ENCODE data around the gene MCM10.

The MCM10 gene

DNA sequence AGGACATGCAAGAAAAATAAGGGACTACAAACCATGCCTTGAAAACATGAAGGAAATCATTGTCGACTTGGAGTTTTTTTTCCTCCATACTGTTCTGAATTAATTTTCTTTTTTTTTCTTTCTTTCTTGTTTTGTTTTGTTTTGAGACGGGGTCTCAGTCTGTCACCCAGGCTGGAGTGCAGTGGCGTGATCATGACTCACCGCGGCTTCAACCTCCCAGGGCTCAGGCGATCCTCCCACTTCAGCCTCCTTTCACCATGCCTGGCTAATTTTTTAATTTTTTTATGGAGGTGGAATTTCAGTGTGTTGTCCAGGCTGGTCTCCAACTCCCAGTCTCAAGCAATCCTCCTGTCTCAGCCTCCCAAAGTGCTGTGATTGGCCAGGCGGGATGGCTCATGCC, 61.2 kb downstream of the MCM10 start:
- Histone ChIP-seq H3K4me2 (ENCODE audit: low read length) (no peak overlapping the region), H3K9me2 (replicated peaks; ENCODE audit: control insufficient read depth, low read length) (no peaks in the 10 kb centered on the region), H3K4me1 (ENCODE audit: control insufficient read depth, low read length) (peaks cover 10% of the 10 kb centered on the region), H3K79me2 (ENCODE audit: control insufficient read depth, low read length) (no peaks in the 10 kb centered on the region), H3K27me3 (ENCODE audit: control insufficient read depth, low read length) (no peaks in the 10 kb centered on the region), H3K9me3 (ENCODE audit: control insufficient read depth, insufficient read depth, low read length) (no peaks in the 10 kb centered on the region), H3K36me3 (ENCODE audit: control insufficient read depth, low read length) (no peaks in the 10 kb centered on the region), H3K4me3 (ENCODE audit: low read length) (no peak overlapping the region), H4K20me1 (ENCODE audit: control insufficient read depth, insufficient read depth, low read depth, low read length) (no peaks in the 10 kb centered on the region), H3K27ac (ENCODE audit: low read depth, low read length) (no peak overlapping the region), H3F3A (ENCODE audit: control insufficient read depth, insufficient read depth) (peaks cover 3% of the 10 kb centered on the region; the same call in 1 of the 2 replicates)
- TF ChIP-seq, protein P1, sequence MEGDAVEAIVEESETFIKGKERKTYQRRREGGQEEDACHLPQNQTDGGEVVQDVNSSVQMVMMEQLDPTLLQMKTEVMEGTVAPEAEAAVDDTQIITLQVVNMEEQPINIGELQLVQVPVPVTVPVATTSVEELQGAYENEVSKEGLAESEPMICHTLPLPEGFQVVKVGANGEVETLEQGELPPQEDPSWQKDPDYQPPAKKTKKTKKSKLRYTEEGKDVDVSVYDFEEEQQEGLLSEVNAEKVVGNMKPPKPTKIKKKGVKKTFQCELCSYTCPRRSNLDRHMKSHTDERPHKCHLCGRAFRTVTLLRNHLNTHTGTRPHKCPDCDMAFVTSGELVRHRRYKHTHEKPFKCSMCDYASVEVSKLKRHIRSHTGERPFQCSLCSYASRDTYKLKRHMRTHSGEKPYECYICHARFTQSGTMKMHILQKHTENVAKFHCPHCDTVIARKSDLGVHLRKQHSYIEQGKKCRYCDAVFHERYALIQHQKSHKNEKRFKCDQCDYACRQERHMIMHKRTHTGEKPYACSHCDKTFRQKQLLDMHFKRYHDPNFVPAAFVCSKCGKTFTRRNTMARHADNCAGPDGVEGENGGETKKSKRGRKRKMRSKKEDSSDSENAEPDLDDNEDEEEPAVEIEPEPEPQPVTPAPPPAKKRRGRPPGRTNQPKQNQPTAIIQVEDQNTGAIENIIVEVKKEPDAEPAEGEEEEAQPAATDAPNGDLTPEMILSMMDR (IDR thresholded peaks at IDR 0.05; ENCODE audit: low read depth, low read length, poor library complexity, severe bottlenecking) = no peak
- TF ChIP-seq EZH2phosphoT487 (IDR thresholded peaks at IDR 0.05; ENCODE audit: borderline replicate concordance, low read length) = no peak

DNA sequence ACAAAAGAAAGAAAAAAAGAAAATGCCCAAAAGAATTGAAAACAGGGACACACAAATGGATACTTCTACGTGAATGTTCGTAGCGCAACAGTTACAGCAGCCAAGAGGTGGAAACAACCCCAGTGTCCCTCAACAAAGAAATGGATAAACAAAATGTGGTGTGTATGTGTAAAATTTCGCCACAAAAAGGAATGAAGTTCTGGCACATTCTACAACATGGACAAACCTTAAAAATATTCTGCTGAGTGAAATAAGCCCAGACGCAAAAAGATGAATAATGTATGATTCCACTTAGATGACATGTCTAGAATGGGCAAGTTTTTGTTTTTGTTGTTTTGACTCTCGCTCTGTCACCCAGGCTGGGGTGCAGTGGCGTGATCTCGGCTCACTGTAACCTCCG, 61.9 kb downstream of the MCM10 start:
- Histone ChIP-seq H3K27me3 (ENCODE audit: control insufficient read depth, low read length) (no peaks in the 10 kb centered on the region), H3K4me1 (ENCODE audit: control insufficient read depth, low read length) (peaks cover 17% of the 10 kb centered on the region), H3K9me3 (ENCODE audit: control insufficient read depth, insufficient read depth, low read length) (no peaks in the 10 kb centered on the region), H3K36me3 (ENCODE audit: control insufficient read depth, low read length) (no peaks in the 10 kb centered on the region), H3K4me3 (ENCODE audit: low read length) (no peak overlapping the region), H3F3A (ENCODE audit: control insufficient read depth, insufficient read depth) (peaks cover 3% of the 10 kb centered on the region; the same call in 1 of the 2 replicates), H3K79me2 (ENCODE audit: control insufficient read depth, low read length) (no peaks in the 10 kb centered on the region), H4K20me1 (ENCODE audit: control insufficient read depth, insufficient read depth, low read depth, low read length) (no peaks in the 10 kb centered on the region), H3K27ac (ENCODE audit: low read depth, low read length) (no peak overlapping the region), H3K9me2 (replicated peaks; ENCODE audit: control insufficient read depth, low read length) (no peaks in the 10 kb centered on the region), H3K4me2 (ENCODE audit: low read length) (no peak overlapping the region)
- TF ChIP-seq, protein P1 (IDR thresholded peaks at IDR 0.05; ENCODE audit: low read depth, low read length, poor library complexity, severe bottlenecking) = no peak
- no peak for TF ChIP-seq EZH2phosphoT487 (IDR thresholded peaks at IDR 0.05; ENCODE audit: borderline replicate concordance, low read length)

DNA sequence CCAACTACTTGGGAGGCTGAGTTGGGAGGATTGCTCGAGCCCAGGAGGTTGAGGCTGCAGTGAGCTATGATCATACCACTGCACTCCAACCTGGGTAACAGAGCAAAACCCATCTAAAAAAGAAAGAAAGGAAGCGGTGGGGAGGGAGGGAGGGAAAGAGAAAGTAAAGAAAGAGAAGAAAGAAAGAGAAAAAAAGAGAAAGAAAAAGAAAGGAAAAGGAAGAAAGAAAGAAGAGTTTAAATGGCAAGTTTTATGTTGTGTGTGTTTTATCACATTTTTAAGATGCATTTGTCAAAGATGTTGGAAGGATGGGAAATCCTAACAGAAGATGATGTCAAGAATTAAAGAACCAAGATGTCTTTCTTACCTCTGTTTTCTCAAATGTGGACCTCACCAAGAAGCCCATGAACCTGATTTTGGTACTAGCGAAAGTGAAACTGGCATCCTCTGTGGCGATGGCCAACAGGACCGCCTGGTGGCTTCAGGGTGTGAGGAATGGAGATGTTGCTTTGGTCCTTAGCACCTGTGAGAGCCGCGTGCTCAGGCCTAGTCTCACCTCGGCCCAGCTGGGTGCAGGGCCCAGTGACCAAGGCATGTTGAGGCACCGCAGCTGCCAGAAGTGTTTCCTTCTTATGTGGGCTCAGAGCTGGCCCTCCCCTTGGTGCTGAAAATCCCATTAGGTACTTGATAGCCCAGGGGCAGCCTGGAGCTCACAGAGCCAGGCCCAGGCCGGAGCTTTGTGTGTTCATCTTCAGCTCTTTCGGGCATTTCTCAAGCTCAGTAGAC, 63.0 kb downstream of the MCM10 start:
- no peak overlapping the region for H3K4me2 ChIP-seq (ENCODE audit: low read length)
- H3F3A ChIP-seq (ENCODE audit: control insufficient read depth, insufficient read depth) = no peaks in the 10 kb centered on the region; the same call in 1 of the 2 replicates
- no peak overlapping the region for H3K27ac ChIP-seq (ENCODE audit: low read depth, low read length)
- H3K4me3 ChIP-seq (ENCODE audit: low read length) = no peak overlapping the region
- H3K9me2 ChIP-seq (replicated peaks; ENCODE audit: control insufficient read depth, low read length) = no peaks in the 10 kb centered on the region
- H3K4me1 ChIP-seq (ENCODE audit: control insufficient read depth, low read length) = peaks cover 21% of the 10 kb centered on the region
- no peaks in the 10 kb centered on the region for H3K27me3 ChIP-seq (ENCODE audit: control insufficient read depth, low read length)
- TF ChIP-seq EZH2phosphoT487 (IDR thresholded peaks at IDR 0.05; ENCODE audit: borderline replicate concordance, low read length) = no peak
- TF ChIP-seq, protein P1 (IDR thresholded peaks at IDR 0.05; ENCODE audit: low read depth, low read length, poor library complexity, severe bottlenecking) = no peak
- no peaks in the 10 kb centered on the region for H3K79me2 ChIP-seq (ENCODE audit: control insufficient read depth, low read length)
- H3K36me3 ChIP-seq (ENCODE audit: control insufficient read depth, low read length) = no peaks in the 10 kb centered on the region
- H3K9me3 ChIP-seq (ENCODE audit: control insufficient read depth, insufficient read depth, low read length) = no peaks in the 10 kb centered on the region
- H4K20me1 ChIP-seq (ENCODE audit: control insufficient read depth, insufficient read depth, low read depth, low read length) = no peaks in the 10 kb centered on the region
